Spleen (tissue), 11 donors: ENCODE results near the gene ZNF672. TPM values are rescaled to one million over a fixed set of nuclear protein-coding genes. Genes with fewer than 3 reads are reported as not detected.
"Not testable (repeated sequence)": the region's sequence is repeated elsewhere in the genome, so short reads cannot be mapped to it uniquely, and the experiment has no call there.

Source experiments
- DNase-seq: peaks from one replicate; pipeline ENCODE4 v3.0.0-alpha.2; 2020
- H3K27ac ChIP-seq, 8 donors: fragments of 200-600 bp; sonication (generic) in 7 of 8; 1 replicate in 4 of 8; 2 replicates in 4 of 8; pipeline versions ENCODE4 v1.5.0 to v1.8.0; 2016 to 2021; ENCODE audit warnings: inconsistent platforms in 4 of 8, mild to moderate bottlenecking in 4 of 8, moderate library complexity in 1 of 8
- H3K27me3 ChIP-seq, 7 donors: fragments of 200-600 bp; sonication (generic) in 6 of 7; replicated peaks in 1 of 7; 1 replicate in 4 of 7; 2 replicates in 3 of 7; pipeline versions ENCODE4 v1.5.0 to v1.8.0; 2016 to 2021; ENCODE audit warnings: inconsistent platforms in 3 of 7, mild to moderate bottlenecking in 1 of 7
- H3K36me3 ChIP-seq, 6 donors: fragments of 200-600 bp; sonication (generic) in 5 of 6; 1 replicate in 4 of 6; 2 replicates in 2 of 6; pipeline versions ENCODE4 v1.5.0 to v1.8.0; 2016 to 2021; ENCODE audit warnings: inconsistent platforms in 2 of 6
- H3K4me1 ChIP-seq, 6 donors: fragments of 200-600 bp; sonication (generic) in 5 of 6; 1 replicate in 3 of 6; 2 replicates in 3 of 6; pipeline versions ENCODE4 v1.5.0 to v1.8.0; 2016 to 2021; ENCODE audit warnings: inconsistent platforms in 3 of 6
- H3K4me3 ChIP-seq, 8 donors: fragments of 200-600 bp; sonication (generic) in 7 of 8; 1 replicate in 4 of 8; 2 replicates in 4 of 8; pipeline versions ENCODE4 v1.5.0 to v1.8.0; 2016 to 2021; ENCODE audit warnings: inconsistent platforms in 4 of 8, mild to moderate bottlenecking in 4 of 8, moderate library complexity in 2 of 8
- H3K9me3 ChIP-seq, 8 donors: fragments of 200-600 bp; sonication (generic) in 7 of 8; 1 replicate in 4 of 8; 2 replicates in 4 of 8; pipeline versions ENCODE4 v1.5.0 to v1.8.0; 2016 to 2021; ENCODE audit warnings: inconsistent platforms in 4 of 8
- CTCF ChIP-seq, 11 experiments: fragments of 200-600 bp in 7 of 11; fragments of 450-650 bp in 4 of 11; sonication (generic) in 4 of 11; IDR thresholded peaks in 8 of 11; conservative IDR thresholded peaks in 3 of 11; 1 replicate in 7 of 11; 2 replicates in 4 of 11; pipeline versions ENCODE4 v1.4.0 to v1.8.0; 2016 to 2021; ENCODE audit warnings: antibody characterized with exemption in 11 of 11, inconsistent platforms in 4 of 11, mild to moderate bottlenecking in 1 of 11
- POLR2A ChIP-seq, 3 donors: fragments of 450-650 bp; IDR thresholded peaks; one replicate each; pipeline ENCODE4 v1.5.1; 2017; ENCODE audit warnings: antibody characterized with exemption in 3 of 3, mild to moderate bottlenecking in 1 of 3
- POLR2AphosphoS5 ChIP-seq, 3 donors: sonication (generic); formaldehyde crosslinking; IDR thresholded peaks; one replicate each; pipeline ENCODE4 v1.5.1; 2017; ENCODE audit warnings: antibody characterized with exemption in 3 of 3
- WGBS, 5 donors: extraction: QIAGEN DNeasy Blood & Tissue Kit in 3 of 5; methylation state at CpG; one replicate each; pipeline versions ENCODE4 v1.1.5 to v1.1.7; 2013 to 2018; 5-methylcytosine and 5-hydroxymethylcytosine counted together
- intact Hi-C: fragments of 100-400 bp; cut with DNase I; formaldehyde crosslinking; loops from one replicate; pipeline ENCODE4 v1.15.0; 2023; ENCODE audit warnings: low total_unique reads
- polyA plus RNA-seq, 3 donors: library from polyadenylated mRNA; stranded (reverse); fragments of 200-250 nt; gene quantifications; one replicate each; pipeline ENCODE4 v1.2.1, GENCODE V29; 2013
- total RNA-seq, 7 donors: library from RNA; depleted of rRNA in 3 of 7; stranded (reverse); fragments of >200 nt in 3 of 7; fragmentation: NEBNext Ultra II Directional in 4 of 7; extraction: Animal tissue kit (Norgen Biotek cat#: 25700) in 4 of 7; gene quantifications; one replicate each; pipeline versions ENCODE4 v1.1.0 to v1.2.1, GENCODE V29; 2016 to 2021
- donor health status: healthy with polysubstance abuse.
- donor health status: DM: no; HTN: no; CAD: no; lungs with moderate emphysema.
- donor health status: DM: no; HTN: no; CAD: no.
- donor health status: Bipolar disorder and iron deficiency.
- donor health status: healthy.
- donor health status: DM: no; HTN: no; CAD: no.
- donor health status: DM: yes; HTN: yes; CAD: no.

The ZNF672 gene
- total and polyA plus RNA-seq, 10 donors, result 13.2 to 43.1 (median 36.1) TPM

- DNase-seq, result no peak
- H3K27me3 ChIP-seq, result no peaks in the 10 kb centered on the region
- WGBS, 5 donors, result 21 to 41% (median 23%) methylated on average over 1 of the region's 1 CpG
- TF ChIP-seq CTCF (IDR thresholded peaks at IDR 0.05 in 8 of 11, conservative IDR thresholded peaks at IDR 0.05 in 3 of 11), result no peak
- TF ChIP-seq POLR2AphosphoS5 (IDR thresholded peaks at IDR 0.05), result peak in 1 of 3 donors; percentile 36
- intact Hi-C loops, result no loop called here
- H3K27ac ChIP-seq, result peak overlapping the region in 3 of 8 donors; percentile 26 to 28 (median 27)
- H3K36me3 ChIP-seq, result no peaks in the 10 kb centered on the region
- no peaks in the 10 kb centered on the region for H3K9me3 ChIP-seq
- peaks cover 0 to 20% (median 10%) of the 10 kb centered on the region in 6 donors for H3K4me1 ChIP-seq
- no peak overlapping the region for H3K4me3 ChIP-seq
Measured at GRCh38 chr1:248886237-248886895, 48.3 kb downstream of the ZNF672 start.

- H3K36me3 ChIP-seq, H3K27ac ChIP-seq, DNase-seq, intact Hi-C loops, H3K4me3 ChIP-seq, H3K9me3 ChIP-seq, H3K27me3 ChIP-seq: not testable (repeated sequence)
- 85 to 98% (median 86%) methylated on average over 8 to 10 of the region's 10 CpGs for WGBS, 5 donors
- H3K4me1 ChIP-seq, result peaks cover 0 to 20% (median 10%) of the 10 kb centered on the region in 6 donors
Measured at GRCh38 chr1:248889914-248890243, 51.9 kb downstream of the ZNF672 start.

GRCh38 chr1:248890549-248891498, 52.8 kb downstream of the ZNF672 start:
- H3K27me3 ChIP-seq, result no peaks in the 10 kb centered on the region
- no peaks in the 10 kb centered on the region for H3K36me3 ChIP-seq
- DNase-seq, result no peak
- TF ChIP-seq CTCF (IDR thresholded peaks at IDR 0.05 in 8 of 11, conservative IDR thresholded peaks at IDR 0.05 in 3 of 11) (no peak), POLR2AphosphoS5 (IDR thresholded peaks at IDR 0.05) (no peak), POLR2A (IDR thresholded peaks at IDR 0.05) (no peak)
- no peak overlapping the region for H3K4me3 ChIP-seq
- H3K27ac ChIP-seq, result no peak overlapping the region
- H3K4me1 ChIP-seq, result peaks cover 0 to 13% (median 5%) of the 10 kb centered on the region in 6 donors
- WGBS, 5 donors, result 87 to 93% (median 89%) methylated on average over 9 of the region's 9 CpGs
- H3K9me3 ChIP-seq, result no peaks in the 10 kb centered on the region
- intact Hi-C loops, result no loop called here

GRCh38 chr1:248891758-248892157, 53.7 kb downstream of the ZNF672 start:
- no peak for DNase-seq
- intact Hi-C loops, result no loop called here
- Histone ChIP-seq H3K9me3 (no peaks in the 10 kb centered on the region), H3K4me3 (no peak overlapping the region), H3K4me1 (peaks cover 0 to 4% (median under 1%) of the 10 kb centered on the region in 6 donors), H3K36me3 (no peaks in the 10 kb centered on the region), H3K27me3 (peaks cover 0 to 8% (median 0%) of the 10 kb centered on the region in 7 donors), H3K27ac (no peak overlapping the region)
- WGBS, 5 donors, result 86 to 96% (median 91%) methylated on average over 2 of the region's 2 CpGs
- no peak for TF ChIP-seq POLR2AphosphoS5 (IDR thresholded peaks at IDR 0.05)
- no peak for TF ChIP-seq POLR2A (IDR thresholded peaks at IDR 0.05)
- no peak for TF ChIP-seq CTCF (IDR thresholded peaks at IDR 0.05 in 8 of 11, conservative IDR thresholded peaks at IDR 0.05 in 3 of 11)
